OCI-LY3 (cell line): ENCODE results near the gene P4HA2.

ENCODE experiments used
- H2AFZ ChIP-seq: fragments of 200-600, 300-600 bp; shearing (Covaris generic); 2 replicates; pipeline ENCODE4 v1.6.0; 2014; ENCODE audit warnings: antibody characterized with exemption, low read depth, low read length
- H3K27ac ChIP-seq: fragments of 200-600, 300-600 bp; sonication (generic); 2 replicates; pipeline ENCODE4 v1.5.1; 2014; ENCODE audit warnings: mild to moderate bottlenecking, low read length, moderate library complexity, mixed read lengths
- H3K27me3 ChIP-seq: fragments of 200-600, 300-600 bp; sonication (generic); 2 replicates; pipeline ENCODE4 v1.6.1; 2014; ENCODE audit warnings: low read depth, low read length, mixed read lengths
- H3K36me3 ChIP-seq: fragments of 200-600, 300-600 bp; sonication (generic); replicated peaks from 2 replicates; pipeline ENCODE3; 2014; ENCODE audit warnings: low read depth, low read length, mixed read lengths
- H3K4me1 ChIP-seq: fragments of 300-600, 200-600 bp; sonication (generic); 2 replicates; pipeline ENCODE4 v1.6.1; 2014; ENCODE audit warnings: low read length, mixed read lengths
- H3K4me2 ChIP-seq: fragments of 200-600, 300-600 bp; sonication (generic); 2 replicates; pipeline ENCODE4 v1.6.1; 2014; ENCODE audit warnings: low read length, mixed read lengths
- H3K4me3 ChIP-seq: fragments of 300-600, 200-600 bp; sonication (generic); 2 replicates; pipeline ENCODE4 v1.5.1; 2014; ENCODE audit warnings: antibody characterized with exemption, mild to moderate bottlenecking, low read length, moderate library complexity
- H3K79me2 ChIP-seq: fragments of 300-600, 200-600 bp; shearing (Covaris generic); 2 replicates; pipeline ENCODE4 v1.6.1; 2014; ENCODE audit warnings: mild to moderate bottlenecking, low read length, mixed read lengths
- H3K9ac ChIP-seq: fragments of 300-600, 200-600 bp; shearing (Covaris generic); 2 replicates; pipeline ENCODE4 v1.6.0; 2014; ENCODE audit warnings: mild to moderate bottlenecking, low read length, moderate library complexity
- H3K9me3 ChIP-seq: fragments of 200-600, 300-600 bp; shearing (Covaris generic); 2 replicates; pipeline ENCODE4 v1.6.1; 2014; ENCODE audit warnings: low read length, mixed read lengths; ENCODE audit not compliant: insufficient read depth
- H4K20me1 ChIP-seq: fragments of 200-600, 300-600 bp; sonication (generic); 2 replicates; pipeline ENCODE4 v1.6.1; 2016; ENCODE audit warnings: low read length, mixed read lengths; ENCODE audit not compliant: insufficient read depth
- EZH2phosphoT487 ChIP-seq: fragments of 200-600 bp; shearing (Covaris generic); IDR thresholded peaks from 2 replicates; pipeline ENCODE4 v1.6.1; 2018; ENCODE audit warnings: antibody characterized with exemption, mixed run types, low read depth
- TF ChIP-seq, protein P1 (sequence below): fragments of 200-600, 300-600 bp; sonication (generic); IDR thresholded peaks from 2 replicates; pipeline ENCODE4 v1.5.1; 2014; ENCODE audit warnings: antibody characterized with exemption, low read length, low read depth

P4HA2 gene

DNA sequence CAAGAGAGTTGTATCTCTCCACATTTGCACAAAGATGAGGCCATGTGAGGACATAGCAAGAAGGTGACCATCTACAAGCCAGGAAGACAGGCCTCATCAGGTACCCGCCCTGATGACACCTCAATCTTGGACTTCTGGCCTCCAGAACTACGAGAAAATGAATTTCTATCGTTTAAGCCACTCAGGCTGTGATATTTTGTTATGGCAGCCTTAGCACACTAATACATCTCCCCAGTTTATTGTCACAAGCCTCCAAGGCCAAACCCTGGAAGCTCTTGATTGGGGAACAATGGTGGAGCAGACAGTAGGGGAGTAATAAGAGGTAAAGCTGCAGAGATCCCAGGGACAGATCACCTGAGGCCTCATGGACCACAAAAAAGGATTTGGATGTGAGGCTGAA, 7.7 kb upstream of the P4HA2 start:
- no peaks in the 10 kb centered on the region for H3K36me3 ChIP-seq
- H3K4me2 ChIP-seq, result no peak overlapping the region
- H3K27me3 ChIP-seq, result peaks cover 6% of the 10 kb centered on the region; the same call in 1 of the 2 replicates

DNA sequence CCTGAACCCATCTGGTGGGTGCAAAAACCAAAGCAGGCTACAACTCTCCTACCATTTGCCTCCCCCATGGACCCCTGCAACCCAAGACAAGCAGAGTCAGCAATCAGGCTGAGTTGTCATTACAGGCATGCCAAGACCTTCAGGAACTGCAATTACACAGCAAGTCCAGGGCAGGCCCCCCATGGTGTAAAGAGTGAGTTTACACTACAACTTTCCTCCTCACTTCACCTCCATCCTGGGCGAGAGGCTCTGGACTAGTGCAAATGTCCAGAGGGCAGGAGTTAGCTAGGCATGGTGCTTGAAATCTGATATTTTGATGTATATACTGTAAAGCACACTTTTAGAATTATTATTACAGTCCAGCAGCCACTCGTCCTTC, 7.0 kb upstream of the P4HA2 start:
- H3K36me3 ChIP-seq, result no peaks in the 10 kb centered on the region
- H4K20me1 ChIP-seq, result no peaks in the 10 kb centered on the region
- H3K9ac ChIP-seq, result no peak overlapping the region
- H3K4me2 ChIP-seq, result no peak overlapping the region
- H2AFZ ChIP-seq, result no peak overlapping the region
- TF ChIP-seq, protein P1, sequence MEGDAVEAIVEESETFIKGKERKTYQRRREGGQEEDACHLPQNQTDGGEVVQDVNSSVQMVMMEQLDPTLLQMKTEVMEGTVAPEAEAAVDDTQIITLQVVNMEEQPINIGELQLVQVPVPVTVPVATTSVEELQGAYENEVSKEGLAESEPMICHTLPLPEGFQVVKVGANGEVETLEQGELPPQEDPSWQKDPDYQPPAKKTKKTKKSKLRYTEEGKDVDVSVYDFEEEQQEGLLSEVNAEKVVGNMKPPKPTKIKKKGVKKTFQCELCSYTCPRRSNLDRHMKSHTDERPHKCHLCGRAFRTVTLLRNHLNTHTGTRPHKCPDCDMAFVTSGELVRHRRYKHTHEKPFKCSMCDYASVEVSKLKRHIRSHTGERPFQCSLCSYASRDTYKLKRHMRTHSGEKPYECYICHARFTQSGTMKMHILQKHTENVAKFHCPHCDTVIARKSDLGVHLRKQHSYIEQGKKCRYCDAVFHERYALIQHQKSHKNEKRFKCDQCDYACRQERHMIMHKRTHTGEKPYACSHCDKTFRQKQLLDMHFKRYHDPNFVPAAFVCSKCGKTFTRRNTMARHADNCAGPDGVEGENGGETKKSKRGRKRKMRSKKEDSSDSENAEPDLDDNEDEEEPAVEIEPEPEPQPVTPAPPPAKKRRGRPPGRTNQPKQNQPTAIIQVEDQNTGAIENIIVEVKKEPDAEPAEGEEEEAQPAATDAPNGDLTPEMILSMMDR, result no peak
- no peak for TF ChIP-seq EZH2phosphoT487
- H3K27me3 ChIP-seq, result peaks cover 6% of the 10 kb centered on the region; the same call in 1 of the 2 replicates
- no peaks in the 10 kb centered on the region for H3K79me2 ChIP-seq
- H3K9me3 ChIP-seq, result no peaks in the 10 kb centered on the region
- peaks cover 7% of the 10 kb centered on the region for H3K4me1 ChIP-seq
- no peak overlapping the region for H3K4me3 ChIP-seq
- no peak overlapping the region for H3K27ac ChIP-seq

More for the DNA sequence above, 7.7 kb upstream of the P4HA2 start:
- Histone ChIP-seq H3K79me2 (no peaks in the 10 kb centered on the region), H3K9me3 (no peaks in the 10 kb centered on the region), H2AFZ (no peak overlapping the region), H3K9ac (no peak overlapping the region), H4K20me1 (no peaks in the 10 kb centered on the region), H3K27ac (no peak overlapping the region), H3K4me3 (no peak overlapping the region), H3K4me1 (peaks cover 7% of the 10 kb centered on the region)
- TF ChIP-seq, protein P1, result no peak
- TF ChIP-seq EZH2phosphoT487, result no peak

DNA sequence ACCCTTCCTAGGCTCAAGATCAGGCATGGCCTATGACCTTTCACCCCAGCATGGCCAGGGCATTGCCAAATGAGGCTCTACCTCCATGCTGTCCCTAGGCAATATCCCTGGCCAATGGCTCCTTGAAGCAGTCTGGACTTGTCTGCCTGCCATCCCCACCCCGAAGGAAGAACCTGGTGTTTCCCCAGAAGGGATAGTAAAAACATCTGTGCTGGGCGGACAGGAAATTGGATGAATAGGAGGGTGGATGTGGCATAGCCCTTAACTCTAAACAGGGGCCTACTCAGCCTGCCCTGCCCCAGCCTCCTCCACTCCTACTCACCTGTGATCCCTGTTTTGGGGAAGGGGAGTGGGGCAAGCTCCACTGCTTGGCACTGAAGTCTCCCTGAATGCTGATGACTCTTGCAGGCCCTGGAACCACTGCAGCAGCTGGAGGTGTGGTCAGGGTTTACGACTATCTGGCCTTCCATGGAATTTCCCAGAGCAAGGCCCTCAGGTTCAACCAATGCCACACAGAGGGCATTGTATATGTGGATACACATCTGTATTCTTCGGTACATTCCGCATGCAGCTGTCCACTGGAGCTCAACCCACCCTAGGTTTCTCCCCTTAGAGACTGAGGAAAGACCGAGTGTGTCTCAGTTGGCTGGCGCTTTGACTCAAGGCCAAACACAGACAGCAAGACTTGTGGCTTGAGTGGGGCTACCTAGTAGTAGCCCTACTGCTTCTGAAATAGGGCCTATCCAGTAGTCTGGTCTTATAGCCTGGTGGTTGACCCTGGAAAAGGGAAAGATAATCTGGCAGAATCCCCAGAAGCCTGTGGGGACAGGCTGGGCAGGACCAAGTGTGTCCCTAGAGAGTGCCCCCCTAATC, 6.4 kb upstream of the P4HA2 start:
- TF ChIP-seq EZH2phosphoT487, result no peak
- TF ChIP-seq, protein P1, result no peak
- no peak overlapping the region for H3K4me2 ChIP-seq
- H3K9me3 ChIP-seq, result no peaks in the 10 kb centered on the region
- no peak overlapping the region for H2AFZ ChIP-seq
- no peak overlapping the region for H3K27ac ChIP-seq
- H3K27me3 ChIP-seq, result peaks cover 9% of the 10 kb centered on the region; the same call in 1 of the 2 replicates
- no peak overlapping the region for H3K4me3 ChIP-seq
- H3K9ac ChIP-seq, result no peak overlapping the region
- H3K36me3 ChIP-seq, result no peaks in the 10 kb centered on the region
- H3K4me1 ChIP-seq, result peaks cover 7% of the 10 kb centered on the region
- H3K79me2 ChIP-seq, result no peaks in the 10 kb centered on the region
- H4K20me1 ChIP-seq, result no peaks in the 10 kb centered on the region

DNA sequence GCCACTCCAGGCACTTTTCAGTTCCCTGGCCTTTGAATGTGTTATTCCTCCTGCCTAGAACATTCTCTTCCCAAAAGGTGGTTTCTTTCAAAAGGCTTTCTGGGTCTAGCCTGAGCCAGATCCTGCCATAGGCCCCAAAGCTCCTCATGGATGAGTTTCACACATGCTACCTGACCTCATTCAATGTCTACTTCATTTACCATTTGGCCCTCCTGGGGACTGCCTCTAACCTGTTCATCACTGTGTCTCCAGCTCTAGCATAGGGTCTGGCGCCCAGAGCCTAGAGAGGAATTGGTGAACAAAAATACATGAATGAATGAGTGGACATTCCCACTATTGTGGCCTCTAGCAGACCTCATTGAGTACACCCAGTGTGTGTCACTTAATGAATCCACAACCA, 5.4 kb upstream of the P4HA2 start:
- no peaks in the 10 kb centered on the region for H3K9me3 ChIP-seq
- H3K27ac ChIP-seq, result no peak overlapping the region
- no peak overlapping the region for H3K9ac ChIP-seq
- no peaks in the 10 kb centered on the region for H3K36me3 ChIP-seq
- no peak overlapping the region for H3K4me2 ChIP-seq
- H3K79me2 ChIP-seq, result no peaks in the 10 kb centered on the region
- TF ChIP-seq EZH2phosphoT487, result no peak
- TF ChIP-seq, protein P1, result no peak
- no peak overlapping the region for H2AFZ ChIP-seq
- peaks cover 7% of the 10 kb centered on the region for H3K4me1 ChIP-seq
- H3K27me3 ChIP-seq, result peaks cover 9% of the 10 kb centered on the region; the same call in 1 of the 2 replicates
- no peak overlapping the region for H3K4me3 ChIP-seq
- no peaks in the 10 kb centered on the region for H4K20me1 ChIP-seq
